ENCODE measurements around the gene FXYD3.

Gene FXYD3

DNA sequence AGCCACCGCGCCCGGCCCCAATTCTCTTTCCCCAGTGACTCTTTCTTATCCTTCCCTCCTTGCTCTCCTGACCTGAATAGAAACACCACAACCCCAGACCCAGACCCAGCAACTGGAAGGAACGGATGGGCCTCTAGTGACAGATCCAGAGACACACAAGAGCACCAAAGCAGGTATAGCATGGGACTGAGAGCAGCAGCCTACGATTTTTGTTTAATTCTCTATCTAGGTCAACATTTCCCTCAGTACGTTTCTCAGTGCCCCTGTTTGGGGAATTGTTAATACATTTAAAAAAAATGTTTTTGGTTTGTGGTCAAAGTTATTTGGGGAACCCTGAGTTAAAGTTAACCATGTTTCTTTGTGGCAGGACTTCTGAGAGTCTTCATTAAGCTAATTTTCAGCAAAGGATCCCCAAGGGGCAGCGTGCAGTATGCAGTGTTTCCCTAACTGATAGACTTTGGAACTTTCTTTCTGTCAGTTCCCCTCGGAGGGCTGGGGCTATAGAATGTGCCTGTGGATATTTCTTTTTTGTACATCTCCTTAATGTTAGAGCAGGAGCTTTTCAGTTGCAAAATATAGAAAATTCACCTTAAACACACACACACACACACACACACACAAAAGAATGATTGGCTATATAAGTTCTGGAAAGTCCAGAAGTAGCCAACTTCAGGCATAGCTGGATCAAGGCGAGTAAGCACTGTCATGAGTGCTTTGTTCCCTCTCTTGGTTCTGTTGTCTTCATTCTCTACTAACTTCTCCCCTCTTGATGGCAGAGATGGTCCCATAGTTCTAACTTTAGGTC lies 45.2 kb downstream of the FXYD3 start:
- H3K4me3 ChIP-seq (ENCODE audit: low read length), result no peak overlapping the region
- H4K20me1 ChIP-seq (ENCODE audit: insufficient read depth, low read length), result no peaks in the 10 kb centered on the region
- no peak for TF ChIP-seq EZH2phosphoT487 (IDR thresholded peaks at IDR 0.05; ENCODE audit: low read depth)
- TF ChIP-seq, protein P1, sequence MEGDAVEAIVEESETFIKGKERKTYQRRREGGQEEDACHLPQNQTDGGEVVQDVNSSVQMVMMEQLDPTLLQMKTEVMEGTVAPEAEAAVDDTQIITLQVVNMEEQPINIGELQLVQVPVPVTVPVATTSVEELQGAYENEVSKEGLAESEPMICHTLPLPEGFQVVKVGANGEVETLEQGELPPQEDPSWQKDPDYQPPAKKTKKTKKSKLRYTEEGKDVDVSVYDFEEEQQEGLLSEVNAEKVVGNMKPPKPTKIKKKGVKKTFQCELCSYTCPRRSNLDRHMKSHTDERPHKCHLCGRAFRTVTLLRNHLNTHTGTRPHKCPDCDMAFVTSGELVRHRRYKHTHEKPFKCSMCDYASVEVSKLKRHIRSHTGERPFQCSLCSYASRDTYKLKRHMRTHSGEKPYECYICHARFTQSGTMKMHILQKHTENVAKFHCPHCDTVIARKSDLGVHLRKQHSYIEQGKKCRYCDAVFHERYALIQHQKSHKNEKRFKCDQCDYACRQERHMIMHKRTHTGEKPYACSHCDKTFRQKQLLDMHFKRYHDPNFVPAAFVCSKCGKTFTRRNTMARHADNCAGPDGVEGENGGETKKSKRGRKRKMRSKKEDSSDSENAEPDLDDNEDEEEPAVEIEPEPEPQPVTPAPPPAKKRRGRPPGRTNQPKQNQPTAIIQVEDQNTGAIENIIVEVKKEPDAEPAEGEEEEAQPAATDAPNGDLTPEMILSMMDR (IDR thresholded peaks at IDR 0.05; ENCODE audit: low read depth, low read length), result no peak
- H3K4me1 ChIP-seq (ENCODE audit: low read length), result peaks cover 4% of the 10 kb centered on the region
- H3K4me2 ChIP-seq (ENCODE audit: low read length), result no peak overlapping the region
- H3K27ac ChIP-seq (ENCODE audit: low read length), result no peak overlapping the region
- H3K36me3 ChIP-seq (replicated peaks; ENCODE audit: low read depth, low read length), result peaks cover 74% of the 10 kb centered on the region
- no peaks in the 10 kb centered on the region for H3K27me3 ChIP-seq (ENCODE audit: low read depth, low read length)
- H3K9me3 ChIP-seq (ENCODE audit: insufficient read depth, low read length), result peaks cover 19% of the 10 kb centered on the region
- H2AFZ ChIP-seq (ENCODE audit: low read depth, low read length), result no peak overlapping the region
- peaks cover 4% of the 10 kb centered on the region for H3K79me2 ChIP-seq (ENCODE audit: low read length)
- H3K9ac ChIP-seq (ENCODE audit: low read length), result no peak overlapping the region

GRCh38 chr19:35161434-35161743 lies 45.8 kb downstream of the FXYD3 start:
- Histone ChIP-seq H3K9me3 (ENCODE audit: insufficient read depth, low read length) (peaks cover 25% of the 10 kb centered on the region), H3K4me2 (ENCODE audit: low read length) (no peak overlapping the region), H3K4me1 (ENCODE audit: low read length) (no peaks in the 10 kb centered on the region), H3K36me3 (replicated peaks; ENCODE audit: low read depth, low read length) (peaks cover 75% of the 10 kb centered on the region), H3K79me2 (ENCODE audit: low read length) (no peaks in the 10 kb centered on the region), H4K20me1 (ENCODE audit: insufficient read depth, low read length) (no peaks in the 10 kb centered on the region), H3K27me3 (ENCODE audit: low read depth, low read length) (no peaks in the 10 kb centered on the region), H3K27ac (ENCODE audit: low read length) (no peak overlapping the region), H3K4me3 (ENCODE audit: low read length) (no peak overlapping the region), H3K9ac (ENCODE audit: low read length) (no peak overlapping the region), H2AFZ (ENCODE audit: low read depth, low read length) (no peak overlapping the region)
- TF ChIP-seq, protein P1 (IDR thresholded peaks at IDR 0.05; ENCODE audit: low read depth, low read length), result no peak
- no peak for TF ChIP-seq EZH2phosphoT487 (IDR thresholded peaks at IDR 0.05; ENCODE audit: low read depth)

GRCh38 chr19:35162471-35163326 lies 47.1 kb downstream of the FXYD3 start:
- Histone ChIP-seq H3K36me3 (replicated peaks; ENCODE audit: low read depth, low read length) (peaks cover 81% of the 10 kb centered on the region), H3K4me2 (ENCODE audit: low read length) (no peak overlapping the region), H3K9ac (ENCODE audit: low read length) (no peak overlapping the region), H3K27me3 (ENCODE audit: low read depth, low read length) (no peaks in the 10 kb centered on the region), H2AFZ (ENCODE audit: low read depth, low read length) (no peak overlapping the region), H3K27ac (ENCODE audit: low read length) (no peak overlapping the region), H3K4me3 (ENCODE audit: low read length) (no peak overlapping the region), H3K9me3 (ENCODE audit: insufficient read depth, low read length) (peaks cover 31% of the 10 kb centered on the region), H4K20me1 (ENCODE audit: insufficient read depth, low read length) (no peaks in the 10 kb centered on the region), H3K4me1 (ENCODE audit: low read length) (peaks cover 13% of the 10 kb centered on the region), H3K79me2 (ENCODE audit: low read length) (no peaks in the 10 kb centered on the region)
- no peak for TF ChIP-seq EZH2phosphoT487 (IDR thresholded peaks at IDR 0.05; ENCODE audit: low read depth)
- TF ChIP-seq, protein P1 (IDR thresholded peaks at IDR 0.05; ENCODE audit: low read depth, low read length), result no peak

- H3K4me2 ChIP-seq (ENCODE audit: low read length), result no peak overlapping the region
- H3K27ac ChIP-seq (ENCODE audit: low read length), result no peak overlapping the region
- no peak overlapping the region for H3K9ac ChIP-seq (ENCODE audit: low read length)
- no peaks in the 10 kb centered on the region for H4K20me1 ChIP-seq (ENCODE audit: insufficient read depth, low read length)
- no peak overlapping the region for H3K4me3 ChIP-seq (ENCODE audit: low read length)
- no peak for TF ChIP-seq EZH2phosphoT487 (IDR thresholded peaks at IDR 0.05; ENCODE audit: low read depth)
- TF ChIP-seq, protein P1 (IDR thresholded peaks at IDR 0.05; ENCODE audit: low read depth, low read length), result no peak
- H3K79me2 ChIP-seq (ENCODE audit: low read length), result no peaks in the 10 kb centered on the region
- H2AFZ ChIP-seq (ENCODE audit: low read depth, low read length), result no peak overlapping the region
- peaks cover 31% of the 10 kb centered on the region for H3K9me3 ChIP-seq (ENCODE audit: insufficient read depth, low read length)
- peaks cover 17% of the 10 kb centered on the region for H3K4me1 ChIP-seq (ENCODE audit: low read length)
- peaks cover 73% of the 10 kb centered on the region for H3K36me3 ChIP-seq (replicated peaks; ENCODE audit: low read depth, low read length)
- H3K27me3 ChIP-seq (ENCODE audit: low read depth, low read length), result no peaks in the 10 kb centered on the region
Measured at GRCh38 chr19:35164418-35164817, 48.8 kb downstream of the FXYD3 start.

Data from OCI-LY3 (cell line).